K562 treated with DMSO at 1 percent for 12 hours (cell line): ENCODE measurements around the gene TAF5L. TPM values are rescaled to one million over a fixed set of nuclear protein-coding genes. Genes with fewer than 3 reads are reported as not detected.

Experiments used
- total RNA-seq: library from RNA; unstranded; fragments of 300-600 nt; gene quantifications from 2 replicates; pipeline ENCODE4 v1.2.3, GENCODE V29; 2022; ENCODE audit not compliant: insufficient read depth

The TAF5L gene
- 11.8 and 28.0 TPM in 2 replicates for total RNA-seq

DNA sequence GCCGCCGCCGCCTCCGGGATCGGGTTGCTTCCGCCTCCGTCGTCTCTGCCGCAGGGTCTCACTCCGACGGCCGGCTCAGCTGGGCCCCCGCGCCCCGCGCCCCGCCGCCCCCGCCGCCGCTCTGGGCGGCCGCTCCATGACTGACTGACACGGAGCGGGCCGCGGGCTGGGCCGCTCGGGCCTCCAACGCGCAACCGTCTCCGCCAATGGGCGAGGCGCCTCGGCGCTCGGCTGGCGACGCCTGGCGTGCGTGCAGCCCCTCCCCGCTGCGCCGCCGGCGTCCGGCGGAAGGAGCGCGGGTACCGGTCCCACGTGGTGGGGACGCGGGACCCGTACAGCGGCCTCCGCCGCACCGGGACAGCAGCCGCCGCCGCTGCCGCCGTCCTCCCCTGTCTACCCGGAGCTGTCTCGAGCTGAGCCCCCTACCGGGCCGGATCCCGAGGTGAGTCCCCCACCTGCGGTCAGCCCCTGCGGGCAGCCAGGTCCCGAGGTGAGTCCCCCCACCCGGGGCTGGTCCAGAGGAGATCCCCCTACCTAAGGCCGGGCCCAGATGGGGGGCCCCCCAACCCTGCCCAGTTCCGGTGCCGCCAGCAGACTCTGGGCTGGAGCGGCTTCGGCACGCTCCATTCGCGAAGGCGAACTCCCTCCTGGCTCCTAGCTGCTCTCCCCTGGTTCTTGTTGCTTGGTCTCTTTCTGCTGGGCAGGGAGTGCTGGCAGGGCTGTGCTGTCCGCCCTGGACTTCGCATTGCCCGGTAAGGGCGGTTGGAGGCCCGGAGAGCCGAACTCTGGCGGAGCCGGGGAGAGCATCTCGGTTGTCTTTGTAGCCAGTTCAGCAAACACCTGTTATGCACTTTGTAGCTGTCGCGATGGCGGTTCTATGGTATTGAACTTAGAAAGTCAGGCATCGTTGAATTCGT is at the start of gene TAF5L, which contains the start of gene URB2:
Gene TAF5L, minus strand, starts transcription at position 208 of the 917 bp plus-strand sequence. CDS start 11,640 bp downstream, outside the sequence.
Gene URB2, plus strand, starts transcription at position 333 of the 917 bp plus-strand sequence. CDS start 1,387 bp downstream, outside the sequence.

GRCh38 chr1:229558460-229559335 is 67.2 kb downstream of the TAF5L start, which contains the start of gene ABCB10:
ABCB10 (minus strand) TSS chr1:229558707; CDS start chr1:229558652, 55 bp downstream.

Other genes with a start within 250 kb of the TAF5L start
- gene ACTA1, start 192.0 kb downstream of the TAF5L start, total RNA-seq, result not detected in 2 replicates
- 15.3 and 53.3 TPM in 2 replicates for gene NUP133, start 117.8 kb downstream of the TAF5L start, total RNA-seq
- 10.3 and 26.0 TPM in 2 replicates for gene ABCB10, start 67.4 kb downstream of the TAF5L start, total RNA-seq
- gene URB2, start 125 bp upstream of the TAF5L start, total RNA-seq, result 1.4 and 5.7 TPM in 2 replicates